ENCODE data around the gene SIGLEC11.

GRCh38 chr19:49978324-49978723 is 17.4 kb upstream of the SIGLEC11 start:
- TF ChIP-seq CTCF (IDR thresholded peaks at IDR 0.05) (no peak), EP300 (IDR thresholded peaks at IDR 0.05) (no peak)
